CD4-positive, alpha-beta T cell (primary cell): ENCODE data around the gene SH3BGRL2. TPM values are rescaled to one million over a fixed set of nuclear protein-coding genes. Genes with fewer than 3 reads are reported as not detected.

Source experiments
- ATAC-seq: fragments of 200-7000 bp; cut with Tn5 transposase; one replicate; pipeline ENCODE4 v1.10.0; 2022; ENCODE audit warnings: mild to moderate bottlenecking; ENCODE audit not compliant: poor library complexity
- CTCF ChIA-PET: fragments of 350-600 bp; sonication (Branson Sonifier 250); formaldehyde crosslinking; loops from one replicate; lab custom pipeline; 2021; ENCODE audit warnings: antibody characterized with exemption, inconsistent platforms; lab: Charles Lee
- POLR2A ChIA-PET: fragments of 350-600 bp; sonication (Branson Sonifier 250); formaldehyde crosslinking; loops from one replicate; lab custom pipeline; 2021; ENCODE audit warnings: antibody characterized with exemption, inconsistent platforms; lab: Charles Lee
- DNase-seq, 14 experiments: peaks; one replicate each; pipeline ENCODE4 v3.0.0-alpha.2; 2013 to 2020; ENCODE audit warnings: mixed read lengths in 2 of 14
- H3K27ac ChIP-seq, 2 donors: one replicate each; pipeline versions ENCODE4 v1.5.1 to v1.7.0; 2013; ENCODE audit warnings: low read length in 2 of 2, low read depth in 1 of 2, mild to moderate bottlenecking in 1 of 2
- H3K27me3 ChIP-seq, 2 experiments: 1 replicate in 1 of 2; 2 replicates in 1 of 2; pipeline versions ENCODE4 v1.6.1 to v1.7.0; 2013; ENCODE audit warnings: low read length in 2 of 2, control low read depth in 1 of 2, mild to moderate bottlenecking in 1 of 2, moderate library complexity in 1 of 2; ENCODE audit not compliant: insufficient read depth in 2 of 2, control insufficient read depth in 1 of 2
- H3K36me3 ChIP-seq: one replicate; pipeline ENCODE4 v1.6.1; 2013; ENCODE audit warnings: low read length, control low read depth; ENCODE audit not compliant: insufficient read depth
- H3K4me1 ChIP-seq: one replicate; pipeline ENCODE4 v1.6.1; 2013; ENCODE audit warnings: low read length, control low read depth; ENCODE audit not compliant: insufficient read depth
- H3K4me3 ChIP-seq: one replicate; pipeline ENCODE4 v1.5.1; 2013; ENCODE audit warnings: mild to moderate bottlenecking, low read length, moderate library complexity
- H3K9me3 ChIP-seq, 2 experiments: 1 replicate in 1 of 2; 2 replicates in 1 of 2; pipeline versions ENCODE4 v1.6.1 to v1.7.0; 2013; ENCODE audit warnings: low read length in 2 of 2, mild to moderate bottlenecking in 2 of 2, control low read depth in 1 of 2, moderate library complexity in 1 of 2; ENCODE audit not compliant: control insufficient read depth in 1 of 2, insufficient read depth in 1 of 2
- H3K27ac Mint-ChIP-seq: one replicate; pipeline ENCODE4 v1.8.0; 2020; ENCODE audit warnings: mixed read lengths
- H3K27me3 Mint-ChIP-seq: one replicate; pipeline ENCODE4 v1.8.0; 2021; ENCODE audit warnings: mixed read lengths
- H3K36me3 Mint-ChIP-seq: one replicate; pipeline ENCODE4 v1.8.0; 2021; ENCODE audit warnings: low read depth, mixed read lengths
- H3K4me1 Mint-ChIP-seq: one replicate; pipeline ENCODE4 v1.8.0; 2021; ENCODE audit warnings: low read depth, mixed read lengths
- H3K4me3 Mint-ChIP-seq: one replicate; pipeline ENCODE4 v1.8.0; 2020; ENCODE audit warnings: mild to moderate bottlenecking, mixed read lengths
- H3K9me3 Mint-ChIP-seq: one replicate; pipeline ENCODE4 v1.8.0; 2020; ENCODE audit warnings: mixed read lengths
- CTCF ChIP-seq: fragments of 200-600 bp; IDR thresholded peaks from one replicate; pipeline ENCODE4 v1.8.0; 2022; ENCODE audit warnings: antibody characterized with exemption, mild to moderate bottlenecking
- intact Hi-C, 2 experiments: fragments of 100-400 bp; cut with DNase I in 1 of 2; cut with micrococcal nuclease in 1 of 2; formaldehyde crosslinking; loops; one replicate each; pipeline versions ENCODE4 v1.15.1 to v1.9.0; 2023 to 2025; cut with DNase I, micrococcal nuclease
- total RNA-seq, 174 experiments: library from RNA in 2 of 174; stranded (reverse) in 2 of 174; gene quantifications; one replicate each; pipeline ENCODE4 v1.2.3 and lab custom pipeline; 2021 to 2026

The SH3BGRL2 gene
- total RNA-seq, 2 experiments from 2014 or later, result 0.25 to 0.38 TPM

GRCh38 chr6:79712144-79712543 is 81.0 kb downstream of the SH3BGRL2 start:
- no peaks in the 10 kb centered on the region for H3K4me1 Mint-ChIP-seq
- CTCF ChIA-PET, result no interaction called here
- no peak for TF ChIP-seq CTCF
- intact Hi-C loops, result no loop called here
- Histone ChIP-seq H3K4me1 (no peaks in the 10 kb centered on the region), H3K27me3 (no peaks in the 10 kb centered on the region), H3K27ac (no peak overlapping the region), H3K4me3 (no peak overlapping the region), H3K36me3 (no peaks in the 10 kb centered on the region), H3K9me3 (no peaks in the 10 kb centered on the region)
- POLR2A ChIA-PET, result no interaction called here
- ATAC-seq (no peak), DNase-seq (no peak)
- peaks cover 9% of the 10 kb centered on the region for H3K27me3 Mint-ChIP-seq
- no peaks in the 10 kb centered on the region for H3K9me3 Mint-ChIP-seq
- no peak overlapping the region for H3K4me3 Mint-ChIP-seq
- H3K27ac Mint-ChIP-seq, result no peak overlapping the region
- H3K36me3 Mint-ChIP-seq, result no peaks in the 10 kb centered on the region

- DNase-seq, result no peak
- no peak overlapping the region for H3K27ac ChIP-seq
- H3K4me1 ChIP-seq, result no peaks in the 10 kb centered on the region
- H3K36me3 ChIP-seq, result no peaks in the 10 kb centered on the region
- H3K9me3 ChIP-seq, result no peaks in the 10 kb centered on the region
- H3K4me3 ChIP-seq, result no peak overlapping the region
- intact Hi-C loops, result loop anchor here in 1 of 2 experiments (1.0 kb wide), 2 partner anchors 66 to 142 kb away; no protein-coding TSS in a partner anchor
- H3K4me1 Mint-ChIP-seq, result no peaks in the 10 kb centered on the region
- ATAC-seq, result no peak
- no peak overlapping the region for H3K27ac Mint-ChIP-seq
- CTCF ChIA-PET, result no interaction called here
- H3K27me3 ChIP-seq, result no peaks in the 10 kb centered on the region
- POLR2A ChIA-PET, result no interaction called here
- peaks cover 9% of the 10 kb centered on the region for H3K27me3 Mint-ChIP-seq
- TF ChIP-seq CTCF, result no peak
- no peak overlapping the region for H3K4me3 Mint-ChIP-seq
- no peaks in the 10 kb centered on the region for H3K36me3 Mint-ChIP-seq
- H3K9me3 Mint-ChIP-seq, result no peaks in the 10 kb centered on the region
Measured at GRCh38 chr6:79712616-79713135, 81.5 kb downstream of the SH3BGRL2 start.

GRCh38 chr6:79713701-79714322 is 82.7 kb downstream of the SH3BGRL2 start:
- DNase-seq (peak; percentile 7 to 70 (median 32)), ATAC-seq (peak; percentile 58)
- CTCF ChIA-PET, result interaction anchor here (0.7 kb wide), 1 partner anchor 143 kb away, joined by 3 read pairs; no protein-coding TSS in a partner anchor
- Mint-ChIP-seq H3K27ac (no peak overlapping the region), H3K4me1 (no peaks in the 10 kb centered on the region), H3K9me3 (no peaks in the 10 kb centered on the region), H3K4me3 (no peak overlapping the region), H3K36me3 (no peaks in the 10 kb centered on the region), H3K27me3 (peaks cover 4% of the 10 kb centered on the region)
- TF ChIP-seq CTCF, result peak; percentile 79
- H3K4me1 ChIP-seq, result no peaks in the 10 kb centered on the region
- no peak overlapping the region for H3K27ac ChIP-seq
- no peaks in the 10 kb centered on the region for H3K36me3 ChIP-seq
- POLR2A ChIA-PET, result no interaction called here
- H3K9me3 ChIP-seq, result no peaks in the 10 kb centered on the region
- intact Hi-C loops, result loop anchor here (1.0 to 2.0 kb wide), 3 partner anchors 68 to 144 kb away; no protein-coding TSS in a partner anchor
- no peaks in the 10 kb centered on the region for H3K27me3 ChIP-seq
- no peak overlapping the region for H3K4me3 ChIP-seq
